Bronchial epithelial cell (primary cell): ENCODE data around the gene ENO1. TPM values are rescaled to one million over a fixed set of nuclear protein-coding genes. Genes with fewer than 3 reads are reported as not detected.
A peak's percentile ranks its signal among the peaks of the same experiment; 100 is the strongest.
"Not testable (repeated sequence)": the region's sequence is repeated elsewhere in the genome, so short reads cannot be mapped to it uniquely, and the experiment has no call there.

Source experiments
- DNase-seq: peaks from one replicate; pipeline ENCODE4 v3.0.0-alpha.2; 2010; ENCODE audit warnings: low read depth
- FAIRE-seq: peaks from 2 replicates; lab custom pipeline; 2011; peaks lifted over from hg19 to GRCh38; lab: Jason Lieb, UNC
- H3K27me3 ChIP-seq: 2 replicates; pipeline ENCODE4 v1.5.1; 2011; ENCODE audit warnings: low read length; ENCODE audit not compliant: control insufficient read depth, insufficient read depth
- H3K36me3 ChIP-seq: 2 replicates; pipeline ENCODE4 v1.5.1; 2011; ENCODE audit warnings: low read length; ENCODE audit not compliant: control insufficient read depth, insufficient read depth
- H3K4me3 ChIP-seq: 2 replicates; pipeline ENCODE4 v1.5.1; 2011; ENCODE audit warnings: mild to moderate bottlenecking, low read depth, low read length, control low read depth
- CTCF ChIP-seq: IDR thresholded peaks from 2 replicates; pipeline ENCODE4 v1.5.1; 2011; ENCODE audit warnings: mild to moderate bottlenecking, moderate library complexity, low read length, control low read depth, inconsistent platforms; ENCODE audit not compliant: insufficient read depth, severe bottlenecking
- total RNA-seq: library from RNA; depleted of rRNA; stranded (reverse); fragments of >200 nt; gene quantifications from 2 replicates; pipeline ENCODE4 v1.2.1, GENCODE V29; 2014

Gene ENO1
- 981 and 1,539 TPM in 2 replicates for total RNA-seq

GRCh38 chr1:8878448-8878697, at the start of gene ENO1:
Gene ENO1, minus strand, starts transcription at chr1:8878686. Its CDS starts 3,778 bp downstream, at chr1:8874908.
- no peaks in the 10 kb centered on the region for H3K27me3 ChIP-seq
- TF ChIP-seq CTCF = no peak
- FAIRE-seq = no peak
- peak within 1 kb of the TSS; percentile 95 for H3K4me3 ChIP-seq
- peaks cover 10% of the 10 kb centered on the region for H3K36me3 ChIP-seq
- DNase-seq = no peak

GRCh38 chr1:8926707-8927694, 48.5 kb upstream of the ENO1 start:
- DNase-seq (no peak), FAIRE-seq (no peak)
- TF ChIP-seq CTCF = no peak
- Histone ChIP-seq H3K36me3 (no peaks in the 10 kb centered on the region), H3K27me3 (peaks cover 3% of the 10 kb centered on the region), H3K4me3 (no peak overlapping the region)

- no peak overlapping the region for H3K4me3 ChIP-seq
- H3K36me3 ChIP-seq = no peaks in the 10 kb centered on the region
- TF ChIP-seq CTCF = no peak
- FAIRE-seq (peak; percentile 79), DNase-seq (no peak)
- H3K27me3 ChIP-seq = peaks cover 3% of the 10 kb centered on the region
These were observed 47.5 kb upstream of the ENO1 start for GRCh38 chr1:8925960-8926359.

GRCh38 chr1:8925406-8925805, 46.9 kb upstream of the ENO1 start:
- H3K4me3 ChIP-seq = no peak overlapping the region
- no peaks in the 10 kb centered on the region for H3K36me3 ChIP-seq
- TF ChIP-seq CTCF = no peak
- peaks cover 3% of the 10 kb centered on the region for H3K27me3 ChIP-seq
- FAIRE-seq (peak; percentile 32), DNase-seq (no peak)

GRCh38 chr1:8922962-8923361, 44.5 kb upstream of the ENO1 start:
- Histone ChIP-seq H3K4me3 (no peak overlapping the region), H3K36me3 (no peaks in the 10 kb centered on the region), H3K27me3 (peaks cover 3% of the 10 kb centered on the region)
- DNase-seq (no peak), FAIRE-seq (no peak)
- TF ChIP-seq CTCF = no peak

- not testable (repeated sequence) for FAIRE-seq, DNase-seq, H3K4me3 ChIP-seq, H3K27me3 ChIP-seq, H3K36me3 ChIP-seq
These were observed 39.0 kb upstream of the ENO1 start for GRCh38 chr1:8917536-8917935.
